Naive thymus-derived CD4-positive, alpha-beta T cell (primary cell): ENCODE data around the gene ZDHHC14. TPM values are rescaled to one million over a fixed set of nuclear protein-coding genes. Genes with fewer than 3 reads are reported as not detected.
A peak's percentile ranks its signal among the peaks of the same experiment; 100 is the strongest.
"Not testable (repeated sequence)": the region's sequence is repeated elsewhere in the genome, so short reads cannot be mapped to it uniquely, and the experiment has no call there.

Source experiments
- ATAC-seq: fragments of 150-1000 bp; cut with Tn5 transposase; 2 replicates; pipeline ENCODE4 v1.10.0; 2021; ENCODE audit warnings: mild to moderate bottlenecking, moderate library complexity
- CTCF ChIA-PET: fragments of 350-600 bp; sonication (Branson Sonifier 250); formaldehyde crosslinking; loops from one replicate; lab custom pipeline; 2021; ENCODE audit warnings: antibody characterized with exemption; lab: Charles Lee
- POLR2A ChIA-PET: fragments of 350-600 bp; sonication (Branson Sonifier 250); formaldehyde crosslinking; loops from one replicate; lab custom pipeline; 2021; ENCODE audit warnings: antibody characterized with exemption, inconsistent platforms; lab: Charles Lee
- DNase-seq, 9 donors: peaks; one replicate each; pipeline versions ENCODE4 v3.0.0 to v3.0.0-alpha.2; 2020 to 2022; ENCODE audit warnings: mixed read lengths in 1 of 9
- H3K27ac ChIP-seq: one replicate; pipeline ENCODE4 v1.7.0; 2013; ENCODE audit warnings: mild to moderate bottlenecking, low read depth, low read length, moderate library complexity
- H3K27me3 ChIP-seq, 2 donors: one replicate each; pipeline ENCODE4 v1.7.0; 2013; ENCODE audit warnings: low read length in 2 of 2, mild to moderate bottlenecking in 2 of 2, moderate library complexity in 2 of 2; ENCODE audit not compliant: control insufficient read depth in 2 of 2, insufficient read depth in 2 of 2
- H3K36me3 ChIP-seq, 3 experiments: 1 replicate in 2 of 3; 2 replicates in 1 of 3; pipeline ENCODE4 v1.7.0; 2013; ENCODE audit warnings: low read length in 3 of 3, mild to moderate bottlenecking in 3 of 3, moderate library complexity in 1 of 3; ENCODE audit not compliant: insufficient read depth in 3 of 3, control insufficient read depth in 2 of 3
- H3K4me1 ChIP-seq, 2 donors: one replicate each; pipeline ENCODE4 v1.7.0; 2013; ENCODE audit warnings: low read length in 2 of 2, mild to moderate bottlenecking in 2 of 2, moderate library complexity in 1 of 2; ENCODE audit not compliant: control insufficient read depth in 2 of 2, insufficient read depth in 2 of 2
- H3K4me3 ChIP-seq: 2 replicates; pipeline ENCODE4 v1.7.0; 2013; ENCODE audit warnings: mild to moderate bottlenecking, low read length
- H3K9me3 ChIP-seq, 3 experiments: 1 replicate in 2 of 3; 2 replicates in 1 of 3; pipeline ENCODE4 v1.7.0; 2013; ENCODE audit warnings: low read length in 3 of 3; ENCODE audit not compliant: control insufficient read depth in 2 of 3
- H3K27ac Mint-ChIP-seq, 9 donors: one replicate each; pipeline ENCODE4 v1.8.0; 2020 to 2022; ENCODE audit warnings: mixed read lengths in 9 of 9, mild to moderate bottlenecking in 8 of 9, moderate library complexity in 5 of 9, inconsistent platforms in 2 of 9
- H3K27me3 Mint-ChIP-seq, 5 donors: one replicate each; pipeline ENCODE4 v1.8.0; 2021 to 2022; ENCODE audit warnings: mixed read lengths in 5 of 5, mild to moderate bottlenecking in 1 of 5
- H3K36me3 Mint-ChIP-seq, 5 donors: one replicate each; pipeline ENCODE4 v1.8.0; 2020 to 2022; ENCODE audit warnings: mixed read lengths in 5 of 5, mild to moderate bottlenecking in 3 of 5, inconsistent platforms in 1 of 5
- H3K4me1 Mint-ChIP-seq, 7 donors: one replicate each; pipeline ENCODE4 v1.8.0; 2020 to 2022; ENCODE audit warnings: mixed read lengths in 7 of 7, mild to moderate bottlenecking in 3 of 7, inconsistent platforms in 1 of 7
- H3K4me3 Mint-ChIP-seq, 10 donors: one replicate each; pipeline ENCODE4 v1.8.0; 2020 to 2022; ENCODE audit warnings: mild to moderate bottlenecking in 10 of 10, mixed read lengths in 10 of 10, moderate library complexity in 6 of 10, inconsistent platforms in 2 of 10
- H3K9me3 Mint-ChIP-seq, 11 donors: one replicate each; pipeline ENCODE4 v1.8.0; 2020 to 2022; ENCODE audit warnings: mixed read lengths in 11 of 11, mild to moderate bottlenecking in 4 of 11, inconsistent platforms in 1 of 11, moderate library complexity in 1 of 11
- intact Hi-C, 2 donors: fragments of 100-400 bp; cut with micrococcal nuclease; formaldehyde crosslinking; loops; one replicate each; pipeline ENCODE4 v1.15.1; 2023
- polyA plus RNA-seq, 2 donors: library from polyadenylated mRNA; unstranded; fragments of 300-500 nt; fragmentation: Illumina TruSeq; gene quantifications; one replicate each; pipeline ENCODE4 v1.2.3, GENCODE V29; 2021
- total RNA-seq, 6 experiments: library from RNA in 5 of 6; stranded (reverse) in 5 of 6; gene quantifications; 1 replicate in 5 of 6; 2 replicates in 1 of 6; pipeline ENCODE4 v1.2.3 and lab custom pipeline; 2021 to 2026

The ZDHHC14 gene
- total and polyA plus RNA-seq, 7 experiments from 2014 or later = 0.13 to 18.2 (median 0.95) TPM

- peaks cover 0 to 63% (median 0%) of the 10 kb centered on the region in 7 donors for H3K4me1 Mint-ChIP-seq
- H3K27ac Mint-ChIP-seq = peak overlapping the region in 1 of 9 donors; percentile 57
- H3K4me1 ChIP-seq, H3K27me3 ChIP-seq, H3K27ac ChIP-seq, H3K9me3 Mint-ChIP-seq, ATAC-seq, H3K4me3 ChIP-seq, POLR2A ChIA-PET, H3K9me3 ChIP-seq, H3K27me3 Mint-ChIP-seq, H3K36me3 ChIP-seq, DNase-seq, H3K4me3 Mint-ChIP-seq: not testable (repeated sequence)
- intact Hi-C loops = loop anchor here in 1 of 2 donors (2.0 to 10.0 kb wide), 6 partner anchors 63 to 361 kb away; partner anchors contain the start of genes SNX9, TMEM242 and ZDHHC14
- H3K36me3 Mint-ChIP-seq = peaks cover 0 to 20% (median 0%) of the 10 kb centered on the region in 5 donors
- CTCF ChIA-PET = interaction anchor here (0.6 to 0.7 kb wide), 2 partner anchors 33 to 56 kb away, joined by 3 to 6 read pairs; no protein-coding TSS in a partner anchor
Observed at GRCh38 chr6:157463743-157464135, 82.7 kb downstream of the ZDHHC14 start.

DNA sequence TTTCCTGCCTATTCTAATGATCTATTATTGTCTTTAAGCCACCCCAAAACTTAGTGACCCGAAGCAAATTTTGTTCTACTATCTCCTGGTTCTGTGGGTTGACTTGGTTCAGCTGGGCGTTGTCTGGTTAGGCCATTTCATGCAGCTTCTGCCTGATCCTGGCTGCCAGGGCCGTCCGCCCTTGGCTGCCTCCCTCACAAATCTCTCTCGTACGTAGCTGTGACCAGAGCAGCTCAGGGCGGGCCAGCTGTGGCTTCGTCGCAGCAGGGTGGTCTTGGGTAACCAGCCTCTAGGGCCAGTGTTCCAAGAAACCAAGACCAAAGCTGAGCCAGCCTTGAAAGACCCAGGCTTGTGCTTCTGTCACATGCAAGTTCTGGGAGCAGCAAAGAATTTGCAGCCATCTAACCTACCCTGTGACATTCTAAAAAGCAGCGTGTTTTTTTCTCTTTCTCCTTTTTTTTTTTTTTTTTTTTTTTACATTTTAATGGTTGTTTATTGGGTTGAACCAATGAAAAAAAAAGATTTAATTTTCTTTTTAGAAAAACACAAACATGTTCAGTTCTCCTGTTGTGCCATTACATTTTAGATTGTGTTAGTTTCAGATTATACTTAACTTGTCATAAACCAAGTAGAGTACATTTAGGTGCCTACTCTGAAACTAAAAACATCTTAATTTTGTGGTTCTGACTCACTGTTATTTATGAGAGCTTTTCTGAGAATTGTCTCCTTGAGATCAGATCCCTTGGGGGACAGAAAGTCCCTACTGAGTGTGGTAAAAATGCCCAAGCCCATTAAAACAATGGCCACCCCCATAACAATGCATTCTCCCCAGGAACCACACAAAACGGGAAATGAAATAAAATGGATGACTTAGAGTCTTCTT is 83.9 kb downstream of the ZDHHC14 start:
- Histone ChIP-seq H3K4me1 (peaks cover 0 to 10% of the 10 kb centered on the region in 2 donors), H3K27me3 (no peaks in the 10 kb centered on the region), H3K9me3 (no peaks in the 10 kb centered on the region), H3K27ac (no peak overlapping the region), H3K36me3 (no peaks in the 10 kb centered on the region), H3K4me3 (no peak overlapping the region)
- ChIA-PET POLR2A (no interaction called here), CTCF (no interaction called here)
- peaks cover 0 to 64% (median 0%) of the 10 kb centered on the region in 7 donors for H3K4me1 Mint-ChIP-seq
- peak overlapping the region in 1 of 9 donors; percentile 86 for H3K27ac Mint-ChIP-seq
- no peaks in the 10 kb centered on the region for H3K27me3 Mint-ChIP-seq
- peaks cover 0 to 23% (median 0%) of the 10 kb centered on the region in 5 donors for H3K36me3 Mint-ChIP-seq
- intact Hi-C loops = loop anchor here in 1 of 2 donors (2.0 to 10.0 kb wide), 6 partner anchors 62 to 360 kb away; partner anchors contain the start of genes SNX9, TMEM242 and ZDHHC14
- H3K4me3 Mint-ChIP-seq = peak overlapping the region in 1 of 10 donors; percentile 63
- no peaks in the 10 kb centered on the region for H3K9me3 Mint-ChIP-seq
- DNase-seq (no peak), ATAC-seq (no peak)

DNA sequence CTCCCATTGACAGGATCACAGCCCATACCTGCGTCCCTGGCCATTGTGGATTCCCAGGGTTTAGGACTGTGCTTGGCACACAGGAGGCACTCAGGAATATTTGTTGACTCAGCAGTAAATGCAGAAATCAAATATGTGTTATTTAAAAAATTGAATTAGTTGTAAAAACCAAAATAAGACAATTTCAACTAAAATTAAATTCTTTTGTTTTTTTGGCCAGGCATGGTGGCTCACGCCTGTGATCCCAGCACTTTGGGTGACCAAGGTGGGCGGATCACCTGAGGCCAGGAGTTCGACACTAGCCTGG is 85.3 kb downstream of the ZDHHC14 start:
- no peaks in the 10 kb centered on the region for H3K27me3 Mint-ChIP-seq
- no peaks in the 10 kb centered on the region for H3K9me3 Mint-ChIP-seq
- Histone ChIP-seq H3K4me3 (no peak overlapping the region), H3K27ac (no peak overlapping the region), H3K4me1 (no peaks in the 10 kb centered on the region), H3K27me3 (no peaks in the 10 kb centered on the region), H3K36me3 (no peaks in the 10 kb centered on the region), H3K9me3 (no peaks in the 10 kb centered on the region)
- ChIA-PET POLR2A (no interaction called here), CTCF (interaction anchor here (0.7 kb wide), 1 partner anchor 151 kb away, joined by 3 read pairs; no protein-coding TSS in a partner anchor)
- ATAC-seq (no peak), DNase-seq (no peak)
- peaks cover 0 to 54% (median 0%) of the 10 kb centered on the region in 7 donors for H3K4me1 Mint-ChIP-seq
- no peak overlapping the region for H3K27ac Mint-ChIP-seq
- H3K4me3 Mint-ChIP-seq = no peak overlapping the region
- intact Hi-C loops = loop anchor here in 1 of 2 donors (10.0 kb wide), 1 partner anchor 359 kb away; the partner anchor contains the start of gene SNX9
- peaks cover 0 to 23% (median 0%) of the 10 kb centered on the region in 5 donors for H3K36me3 Mint-ChIP-seq

GRCh38 chr6:157467339-157467738 is 86.3 kb downstream of the ZDHHC14 start:
- peaks cover 0 to 50% (median 0%) of the 10 kb centered on the region in 7 donors for H3K4me1 Mint-ChIP-seq
- POLR2A ChIA-PET, CTCF ChIA-PET, H3K4me1 ChIP-seq, H3K27ac Mint-ChIP-seq, DNase-seq, H3K9me3 Mint-ChIP-seq, H3K9me3 ChIP-seq, H3K27me3 ChIP-seq, H3K27ac ChIP-seq, H3K4me3 ChIP-seq, H3K4me3 Mint-ChIP-seq, H3K27me3 Mint-ChIP-seq, ATAC-seq, H3K36me3 ChIP-seq: not testable (repeated sequence)
- peaks cover 0 to 23% (median 0%) of the 10 kb centered on the region in 5 donors for H3K36me3 Mint-ChIP-seq
- intact Hi-C loops = loop anchor here in 1 of 2 donors (10.0 kb wide), 1 partner anchor 357 kb away; the partner anchor contains the start of gene SNX9

DNA sequence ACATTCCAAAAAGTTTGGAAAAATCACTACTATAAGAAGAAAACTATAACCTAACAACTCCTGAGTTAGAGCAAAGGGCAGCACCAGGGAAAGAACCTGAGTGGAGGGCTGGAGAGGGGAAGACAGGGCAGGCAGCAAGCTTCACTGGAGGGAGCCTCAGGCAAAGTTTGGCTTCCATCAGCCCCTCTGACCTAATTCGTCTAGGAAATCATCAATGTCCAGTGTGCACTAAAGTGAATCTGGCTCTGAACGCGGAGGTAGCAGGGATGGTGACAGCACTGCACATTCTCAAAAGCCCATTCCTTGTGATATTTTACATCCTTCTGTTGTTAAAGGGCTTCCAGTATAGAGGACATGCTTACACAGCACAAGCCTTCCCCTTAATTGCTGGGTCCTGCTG is 87.1 kb downstream of the ZDHHC14 start:
- ATAC-seq (no peak), DNase-seq (no peak)
- Mint-ChIP-seq H3K4me3 (no peak overlapping the region), H3K36me3 (peaks cover 0 to 23% (median 0%) of the 10 kb centered on the region in 5 donors), H3K9me3 (no peaks in the 10 kb centered on the region), H3K27ac (no peak overlapping the region), H3K4me1 (peaks cover 0 to 46% (median 0%) of the 10 kb centered on the region in 7 donors), H3K27me3 (no peaks in the 10 kb centered on the region)
- Histone ChIP-seq H3K9me3 (no peaks in the 10 kb centered on the region), H3K27me3 (no peaks in the 10 kb centered on the region), H3K4me3 (no peak overlapping the region), H3K36me3 (no peaks in the 10 kb centered on the region), H3K27ac (no peak overlapping the region), H3K4me1 (no peaks in the 10 kb centered on the region)
- POLR2A ChIA-PET = no interaction called here
- intact Hi-C loops = loop anchor here in 1 of 2 donors (10.0 kb wide), 1 partner anchor 357 kb away; the partner anchor contains the start of gene SNX9
- CTCF ChIA-PET = no interaction called here

DNA sequence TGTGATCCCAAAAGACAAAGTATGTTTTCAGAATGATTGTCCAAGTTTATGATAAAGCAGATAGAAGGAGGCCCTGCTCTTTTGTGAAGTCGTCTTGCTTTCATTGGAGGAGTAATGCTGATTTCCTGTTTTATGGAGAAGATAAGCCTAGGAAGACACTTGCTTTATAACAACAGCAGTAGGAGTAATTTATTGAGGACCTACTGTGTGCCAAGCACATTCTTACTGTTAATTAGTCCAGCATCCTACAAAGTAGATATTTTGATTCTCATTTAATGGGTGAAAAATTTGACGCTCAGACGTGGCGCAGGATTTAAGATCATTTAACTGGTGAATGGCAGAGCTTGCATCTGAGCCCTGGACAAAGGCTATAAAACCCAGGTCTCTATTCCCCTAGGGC is 87.6 kb downstream of the ZDHHC14 start:
- CTCF ChIA-PET = no interaction called here
- Mint-ChIP-seq H3K9me3 (no peaks in the 10 kb centered on the region), H3K27me3 (no peaks in the 10 kb centered on the region), H3K4me3 (no peak overlapping the region), H3K4me1 (peaks cover 0 to 41% (median 0%) of the 10 kb centered on the region in 7 donors), H3K36me3 (peaks cover 0 to 23% (median 0%) of the 10 kb centered on the region in 5 donors), H3K27ac (no peak overlapping the region)
- POLR2A ChIA-PET = no interaction called here
- H3K27ac ChIP-seq = no peak overlapping the region
- DNase-seq = no peak
- intact Hi-C loops = loop anchor here in 1 of 2 donors (10.0 kb wide), 1 partner anchor 356 kb away; the partner anchor contains the start of gene SNX9
- H3K27me3 ChIP-seq = no peaks in the 10 kb centered on the region
- H3K4me3 ChIP-seq = no peak overlapping the region
- H3K9me3 ChIP-seq = no peaks in the 10 kb centered on the region
- no peak for ATAC-seq
- H3K36me3 ChIP-seq = no peaks in the 10 kb centered on the region
- no peaks in the 10 kb centered on the region for H3K4me1 ChIP-seq
